HG03354 (cell line): ENCODE results near the gene GJB3.
"Not testable (repeated sequence)": the region's sequence is repeated elsewhere in the genome, so short reads cannot be mapped to it uniquely, and the experiment has no call there.

Experiments
- ATAC-seq: cut with Tn5 transposase; IDR thresholded peaks from one replicate; pipeline ENCODE4 v1.9.1; 2021; ENCODE audit warnings: mild to moderate bottlenecking; ENCODE audit not compliant: unreplicated experiment, poor library complexity, severe bottlenecking

The GJB3 gene

GRCh38 chr1:34781071-34781843 is at the start of gene GJB3:
TSS of gene GJB3 (plus strand) at chr1:34781214. CDS start at chr1:34784763, 3,549 bp downstream.
- no peak for ATAC-seq

GRCh38 chr1:34732831-34733230 is 48.2 kb upstream of the GJB3 start:
- ATAC-seq, result not testable (repeated sequence)

GRCh38 chr1:34736692-34737091 is 44.3 kb upstream of the GJB3 start:
- ATAC-seq, result no peak

- not testable (repeated sequence) for ATAC-seq
These were observed 43.8 kb upstream of the GJB3 start for GRCh38 chr1:34737236-34737635.

GRCh38 chr1:34739613-34740012 is 41.4 kb upstream of the GJB3 start:
- no peak for ATAC-seq

- ATAC-seq, result no peak
These were observed 40.7 kb upstream of the GJB3 start for GRCh38 chr1:34740161-34740868.

- peak; percentile 81 for ATAC-seq
These were observed 38.2 kb upstream of the GJB3 start for GRCh38 chr1:34742667-34743270.

- no peak for ATAC-seq
These were observed 37.2 kb upstream of the GJB3 start for GRCh38 chr1:34743775-34744174.

- no peak for ATAC-seq
These were observed 36.2 kb upstream of the GJB3 start for GRCh38 chr1:34744851-34745250.

GRCh38 chr1:34745666-34746065 is 35.3 kb upstream of the GJB3 start:
- no peak for ATAC-seq

GRCh38 chr1:34746101-34746500 is 34.9 kb upstream of the GJB3 start:
- ATAC-seq, result no peak

GRCh38 chr1:34746785-34747637 is 34.0 kb upstream of the GJB3 start:
- ATAC-seq, result no peak

GRCh38 chr1:34747638-34747941 is 33.4 kb upstream of the GJB3 start:
- no peak for ATAC-seq

GRCh38 chr1:34749992-34750391 is 31.0 kb upstream of the GJB3 start:
- ATAC-seq, result no peak

- ATAC-seq, result no peak
These were observed 30.4 kb upstream of the GJB3 start for GRCh38 chr1:34750610-34751009.

- no peak for ATAC-seq
These were observed 27.9 kb upstream of the GJB3 start for GRCh38 chr1:34753163-34753562.

- ATAC-seq, result no peak
These were observed 25.9 kb upstream of the GJB3 start, which contains the start of gene GJB5 for GRCh38 chr1:34754964-34755637. TSS of gene GJB5 (plus strand) at chr1:34755047. CDS start at chr1:34757331, 2,284 bp downstream.

GRCh38 chr1:34755961-34756360 is 25.1 kb upstream of the GJB3 start:
- ATAC-seq, result no peak

GRCh38 chr1:34757386-34757785 is 23.6 kb upstream of the GJB3 start:
- no peak for ATAC-seq
